ENCODE data around the gene SHD.

Gene SHD

GRCh38 chr19:4298810-4299550 is 19.9 kb downstream of the SHD start:
- no peak for DNase-seq (ENCODE audit: low spot score)

- DNase-seq (ENCODE audit: low spot score) = no peak
Observed at GRCh38 chr19:4300589-4300988, 21.5 kb downstream of the SHD start.

GRCh38 chr19:4301590-4302242 is 22.6 kb downstream of the SHD start:
- DNase-seq (ENCODE audit: low spot score) = no peak

DNA sequence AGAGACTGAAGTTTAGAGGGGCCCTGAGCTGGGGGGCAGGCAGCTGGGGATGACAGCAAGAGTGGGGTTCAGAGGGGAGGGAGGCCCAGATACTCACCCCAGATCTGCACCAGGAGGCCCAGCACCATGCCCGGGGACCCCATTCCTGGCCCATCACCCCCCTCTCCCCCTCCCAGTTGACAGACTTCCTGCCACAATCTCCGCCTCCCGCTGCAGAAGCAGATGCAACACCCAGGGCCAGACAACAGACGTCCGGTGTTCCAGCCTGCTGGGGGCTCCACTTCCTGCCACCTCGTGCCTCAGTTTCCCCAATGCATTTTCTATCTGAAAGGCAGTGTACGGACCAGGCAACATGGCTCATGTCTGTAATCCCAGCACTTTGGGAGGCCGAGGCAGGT is 23.2 kb downstream of the SHD start, which contains the start of gene TMIGD2:
TMIGD2 (minus strand) TSS at position 147 of the 398 bp plus-strand sequence; CDS start at position 143, 4 bp downstream.
- DNase-seq (ENCODE audit: low spot score) = no peak

- no peak for DNase-seq (ENCODE audit: low spot score)
Observed at GRCh38 chr19:4303819-4304537, 24.9 kb downstream of the SHD start.

DNA sequence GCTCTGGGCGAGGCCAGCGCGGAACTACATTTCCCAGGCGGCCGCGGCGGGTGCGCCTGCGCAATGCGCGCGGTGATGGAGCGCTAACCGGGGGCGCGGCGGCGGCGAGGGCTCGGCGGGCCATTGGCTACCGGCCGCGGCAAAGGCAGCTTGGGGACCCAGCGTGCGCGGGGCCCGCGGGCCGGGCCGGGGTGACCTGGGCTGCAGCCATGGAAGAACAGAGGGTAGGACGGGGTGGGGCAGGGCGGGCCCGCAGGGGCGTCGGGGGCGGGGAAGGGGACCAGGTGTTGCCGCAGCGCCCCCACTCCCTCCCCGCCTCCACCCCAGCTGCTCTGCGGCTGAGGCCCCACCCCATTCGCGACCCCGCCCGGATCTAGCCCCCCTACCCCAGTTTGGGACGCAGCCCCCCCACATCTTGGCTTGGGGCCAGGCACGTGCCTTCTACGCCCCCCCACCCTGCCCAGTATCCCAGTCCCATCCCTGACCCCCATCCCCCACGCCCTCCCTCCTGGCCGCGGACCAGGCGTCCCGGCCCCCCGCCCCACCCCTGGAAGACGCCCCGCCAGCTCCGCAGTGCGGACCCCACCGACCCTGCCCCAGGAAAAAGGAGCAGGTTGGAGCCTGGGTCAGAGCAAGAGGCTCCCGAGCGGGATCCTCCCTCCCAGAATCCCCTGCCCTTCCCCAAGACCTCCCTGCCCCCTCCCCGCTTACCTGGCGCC is 25.6 kb downstream of the SHD start, which contains the start of gene FSD1:
FSD1 (plus strand) TSS at position 61 of the 719 bp plus-strand sequence; CDS start at position 210, 149 bp downstream.
- DNase-seq (ENCODE audit: low spot score) = peak; percentile 36

- no peak for DNase-seq (ENCODE audit: low spot score)
Observed at GRCh38 chr19:4305257-4305612, 26.2 kb downstream of the SHD start.

DNA sequence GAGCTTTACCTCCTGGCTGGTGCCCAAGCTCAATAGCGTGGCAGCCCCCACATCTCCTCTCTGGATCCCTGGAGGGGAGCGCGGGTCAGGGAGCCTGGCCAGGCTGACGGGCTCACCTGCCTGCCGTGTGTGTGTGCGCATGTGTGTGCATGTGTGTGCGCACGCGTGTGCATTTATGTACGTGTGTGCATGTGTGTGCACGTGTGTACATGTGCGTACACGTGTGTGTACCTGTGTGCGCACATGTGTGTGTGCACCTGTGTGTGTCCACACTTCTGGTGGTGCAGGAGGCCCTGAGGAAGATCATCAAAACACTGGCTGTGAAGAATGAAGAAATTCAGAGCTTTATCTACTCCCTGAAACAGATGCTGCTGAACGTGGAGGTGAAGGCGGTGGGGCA is 26.6 kb downstream of the SHD start:
- no peak for DNase-seq (ENCODE audit: low spot score)

- DNase-seq (ENCODE audit: low spot score) = peak; percentile 21
Observed at GRCh38 chr19:4310247-4311121, 31.4 kb downstream of the SHD start.

DNA sequence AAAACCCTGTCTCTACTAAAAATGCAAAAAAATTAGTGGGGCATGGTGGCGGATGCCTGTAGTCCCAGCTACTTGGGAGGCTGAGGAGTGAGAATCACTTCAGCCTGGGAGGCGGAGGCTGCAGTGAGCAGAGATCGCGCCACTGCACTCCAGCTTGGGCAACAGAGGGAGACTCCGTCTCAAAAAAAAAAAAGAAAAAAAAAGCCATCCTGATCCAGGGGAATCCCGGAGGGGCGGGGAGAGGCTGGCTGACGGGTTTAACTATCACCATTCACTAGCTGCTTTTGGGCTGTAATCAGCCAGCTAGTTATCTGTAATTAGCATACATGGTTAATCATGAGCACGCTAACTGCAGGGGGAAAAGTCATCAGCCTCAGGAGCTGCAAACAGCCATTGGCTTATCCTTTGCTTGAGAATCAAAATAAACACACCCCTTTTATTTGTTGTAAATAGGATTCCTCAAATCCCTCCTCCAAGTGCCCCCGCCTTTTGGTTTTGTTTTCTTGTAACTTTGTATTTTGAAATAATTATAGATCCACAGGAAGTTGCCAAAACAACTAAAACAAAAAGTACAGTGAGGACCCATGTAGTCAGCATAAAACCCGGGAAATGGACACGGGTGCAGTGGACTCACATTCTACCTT is 34.9 kb downstream of the SHD start:
- no peak for DNase-seq (ENCODE audit: low spot score)

DNA sequence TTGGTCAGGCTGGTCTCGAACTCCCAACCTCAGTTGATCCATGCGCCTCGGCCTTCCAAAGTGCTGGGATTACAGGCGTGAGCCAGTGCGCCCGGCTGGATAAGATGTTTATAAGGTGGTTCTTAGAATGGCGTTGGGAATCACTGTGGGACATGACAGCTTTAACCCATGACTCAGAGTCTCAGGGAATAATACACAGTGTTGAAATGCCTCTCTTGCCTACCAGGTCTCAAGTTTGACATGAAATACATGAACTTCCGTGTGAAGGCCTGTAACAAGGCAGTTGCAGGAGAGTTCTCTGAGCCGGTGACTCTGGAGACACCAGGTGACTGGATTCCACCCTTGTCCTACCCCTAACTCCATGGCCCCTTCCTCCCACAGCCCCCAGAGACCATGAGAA is 37.9 kb downstream of the SHD start:
- DNase-seq (ENCODE audit: low spot score) = no peak

GRCh38 chr19:4318460-4318859 is 39.4 kb downstream of the SHD start:
- no peak for DNase-seq (ENCODE audit: low spot score)

GRCh38 chr19:4319067-4319718 is 40.1 kb downstream of the SHD start:
- no peak for DNase-seq (ENCODE audit: low spot score)

DNA sequence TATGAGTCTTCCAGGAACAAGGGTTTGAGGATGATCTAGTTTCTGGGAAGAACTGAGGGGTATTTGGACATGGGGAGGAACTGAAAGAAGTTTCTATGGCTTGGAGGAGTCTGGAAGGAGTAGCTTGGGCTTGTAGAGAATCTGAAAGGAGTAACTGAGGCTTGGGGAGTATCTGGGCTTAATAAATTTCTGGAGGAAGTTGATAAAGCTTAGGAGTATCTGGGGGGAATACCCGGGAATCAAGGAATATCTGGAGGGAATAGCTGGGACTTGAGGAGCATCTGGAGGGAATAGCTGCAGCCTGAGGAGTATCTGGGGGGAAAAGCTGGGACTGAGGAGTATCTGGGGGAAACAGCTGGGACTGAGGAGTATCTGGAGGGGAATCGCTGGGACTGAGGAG is 41.4 kb downstream of the SHD start:
- no peak for DNase-seq (ENCODE audit: low spot score)

GRCh38 chr19:4322942-4323665 is 44.0 kb downstream of the SHD start:
- no peak for DNase-seq (ENCODE audit: low spot score)

DNA sequence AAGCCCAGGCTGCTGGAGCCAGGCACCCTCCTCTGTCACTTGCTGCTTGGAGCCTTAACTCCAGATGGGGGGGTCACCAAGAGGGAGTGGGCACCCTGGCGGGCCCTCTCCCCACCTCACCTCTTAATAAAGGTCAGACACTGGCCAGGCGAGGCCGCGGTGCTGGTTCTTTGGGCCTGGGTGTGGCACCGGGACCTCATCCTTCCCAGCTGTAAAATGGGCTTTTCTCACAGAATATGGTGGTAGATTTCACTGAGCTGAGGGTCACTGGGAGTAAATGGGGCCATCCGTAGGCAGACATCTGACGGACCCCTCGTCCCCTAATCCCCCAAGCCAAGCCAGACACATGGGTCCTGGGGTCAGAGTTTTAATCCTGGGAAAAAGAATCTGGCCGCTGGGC is 44.6 kb downstream of the SHD start:
- no peak for DNase-seq (ENCODE audit: low spot score)

- no peak for DNase-seq (ENCODE audit: low spot score)
Observed at GRCh38 chr19:4324228-4324627, 45.2 kb downstream of the SHD start.

DNA sequence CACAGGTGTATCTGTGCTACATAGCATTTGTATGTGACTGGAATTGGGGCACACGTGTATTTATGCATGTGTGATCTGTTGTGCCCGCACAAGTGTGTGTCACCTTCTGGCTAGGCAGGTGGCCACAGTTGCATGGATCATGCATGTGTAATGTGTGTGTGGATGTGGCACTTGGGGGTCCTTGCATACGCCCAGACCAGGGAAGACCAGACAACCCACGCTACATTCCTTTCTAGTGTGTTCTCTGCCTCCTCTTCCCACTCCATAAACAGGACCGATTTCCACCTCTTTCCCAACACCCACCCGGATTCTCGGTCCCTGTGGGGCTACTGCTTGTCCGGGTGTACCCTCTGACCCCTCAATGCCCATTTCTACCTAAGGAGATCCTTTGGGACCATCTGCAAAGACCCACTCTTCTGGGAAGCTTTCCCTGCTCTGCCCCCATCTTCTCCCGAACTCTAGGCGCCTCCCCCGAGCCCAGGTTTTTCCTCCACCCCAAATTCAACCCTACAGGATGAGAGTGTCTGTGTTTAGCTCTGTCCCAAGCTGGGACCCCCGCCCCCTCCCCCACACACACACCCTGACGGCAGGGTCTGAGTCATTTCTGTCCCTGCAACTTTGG is 47.3 kb downstream of the SHD start:
- no peak for DNase-seq (ENCODE audit: low spot score)

DNA sequence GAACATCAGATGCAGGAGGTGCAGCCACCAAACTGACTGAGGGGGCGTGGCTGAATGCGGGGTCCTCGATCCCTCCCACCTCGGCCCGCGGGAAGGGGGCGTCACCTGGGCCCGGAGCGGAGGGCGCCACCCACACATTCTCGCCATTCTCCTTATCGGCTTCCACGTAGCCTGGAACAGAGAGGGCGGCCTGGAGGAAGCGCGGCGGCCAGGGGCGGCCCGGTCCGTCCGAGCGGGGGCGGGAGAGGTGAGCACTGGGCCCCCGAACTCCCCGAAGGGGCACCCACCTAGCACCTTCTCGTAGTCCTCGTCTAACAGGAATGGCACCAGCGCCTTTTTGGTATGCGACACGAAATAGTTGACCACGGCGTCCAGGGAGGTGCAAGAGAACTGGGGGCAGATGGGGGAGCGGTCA is 47.8 kb downstream of the SHD start:
- no peak for DNase-seq (ENCODE audit: low spot score)
